GM19397 (cell line): ENCODE measurements around the gene SULT1C2.

Experiments
- ATAC-seq: cut with Tn5 transposase; IDR thresholded peaks from one replicate; pipeline ENCODE4 v1.9.1; 2021; ENCODE audit warnings: mild to moderate bottlenecking, moderate library complexity; ENCODE audit not compliant: unreplicated experiment

The SULT1C2 gene

GRCh38 chr2:108287169-108287568 lies 1.5 kb upstream of the SULT1C2 start:
- ATAC-seq: no peak

GRCh38 chr2:108293850-108294249 lies 5.2 kb downstream of the SULT1C2 start:
- ATAC-seq: no peak

GRCh38 chr2:108297436-108298141 lies 8.9 kb downstream of the SULT1C2 start:
- no peak for ATAC-seq

GRCh38 chr2:108301558-108301957 lies 12.9 kb downstream of the SULT1C2 start:
- ATAC-seq: no peak

GRCh38 chr2:108304975-108305374 lies 16.3 kb downstream of the SULT1C2 start:
- no peak for ATAC-seq

GRCh38 chr2:108305901-108306300 lies 17.2 kb downstream of the SULT1C2 start:
- no peak for ATAC-seq

GRCh38 chr2:108309903-108310302 lies 21.2 kb downstream of the SULT1C2 start:
- ATAC-seq: no peak

GRCh38 chr2:108314586-108315296 lies 26.0 kb downstream of the SULT1C2 start:
- no peak for ATAC-seq

GRCh38 chr2:108315444-108315934 lies 26.8 kb downstream of the SULT1C2 start:
- ATAC-seq: no peak

GRCh38 chr2:108316033-108316432 lies 27.3 kb downstream of the SULT1C2 start:
- no peak for ATAC-seq

- ATAC-seq: no peak
Measured at GRCh38 chr2:108316461-108317258, 28.0 kb downstream of the SULT1C2 start.

- no peak for ATAC-seq
Measured at GRCh38 chr2:108320326-108320922, 31.7 kb downstream of the SULT1C2 start.

GRCh38 chr2:108323619-108324018 lies 34.9 kb downstream of the SULT1C2 start:
- ATAC-seq: no peak

GRCh38 chr2:108324531-108325255 lies 36.0 kb downstream of the SULT1C2 start:
- no peak for ATAC-seq

GRCh38 chr2:108325756-108326155 lies 37.1 kb downstream of the SULT1C2 start:
- ATAC-seq: no peak

GRCh38 chr2:108329771-108330170 lies 41.1 kb downstream of the SULT1C2 start:
- no peak for ATAC-seq

GRCh38 chr2:108330979-108331378 lies 42.3 kb downstream of the SULT1C2 start:
- ATAC-seq: no peak

- ATAC-seq: no peak
Measured at GRCh38 chr2:108345951-108346350, 57.3 kb downstream of the SULT1C2 start.

GRCh38 chr2:108346827-108347226 lies 58.1 kb downstream of the SULT1C2 start:
- no peak for ATAC-seq

GRCh38 chr2:108347786-108348185 lies 59.1 kb downstream of the SULT1C2 start:
- ATAC-seq: no peak
